GM21381 (cell line): ENCODE data around the gene RABGAP1L.
"Not testable (repeated sequence)": the region's sequence is repeated elsewhere in the genome, so short reads cannot be mapped to it uniquely, and the experiment has no call there.

Experiments
- ATAC-seq: cut with Tn5 transposase; IDR thresholded peaks from one replicate; pipeline ENCODE4 v1.9.1; 2021; ENCODE audit warnings: mild to moderate bottlenecking, moderate library complexity; ENCODE audit not compliant: unreplicated experiment

The RABGAP1L gene

GRCh38 chr1:174159252-174160108 lies at the start of gene RABGAP1L:
RABGAP1L (plus strand) TSS chr1:174159520.
- peak; percentile 64 for ATAC-seq

- ATAC-seq, result no peak
These were observed 49.3 kb upstream of the RABGAP1L start for GRCh38 chr1:174110053-174110452.

DNA sequence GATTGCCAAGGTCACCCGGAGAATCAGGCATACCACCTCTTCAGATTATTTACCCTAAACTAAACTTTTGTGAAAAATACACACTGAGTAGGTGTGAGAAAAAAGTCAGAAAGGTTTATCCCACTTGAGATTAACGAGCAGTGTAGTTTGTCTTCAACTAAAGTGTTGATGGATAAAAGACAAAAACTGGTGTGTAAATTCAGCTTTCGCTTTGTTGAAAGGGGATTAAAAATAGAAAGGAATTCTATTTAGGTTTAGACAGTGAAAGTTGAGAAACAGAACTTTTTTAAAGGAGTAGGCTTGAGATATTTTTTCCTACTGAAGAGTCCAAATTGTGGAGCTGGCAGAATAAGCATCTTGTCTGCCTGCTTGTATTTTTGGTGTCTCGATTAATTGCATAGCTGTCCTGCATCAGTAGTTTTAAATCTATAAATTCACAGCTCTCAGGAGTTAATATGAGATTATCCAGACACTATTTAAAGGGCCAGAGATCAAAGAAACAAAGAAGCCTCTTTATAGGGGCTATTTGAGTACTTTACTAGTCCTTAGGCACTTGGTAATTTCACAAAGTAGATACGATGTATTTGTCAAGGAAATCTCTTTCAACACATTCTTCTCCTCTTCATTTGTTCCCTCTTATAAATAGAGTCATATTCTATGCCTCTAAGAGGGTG lies 46.7 kb upstream of the RABGAP1L start:
- ATAC-seq, result no peak

DNA sequence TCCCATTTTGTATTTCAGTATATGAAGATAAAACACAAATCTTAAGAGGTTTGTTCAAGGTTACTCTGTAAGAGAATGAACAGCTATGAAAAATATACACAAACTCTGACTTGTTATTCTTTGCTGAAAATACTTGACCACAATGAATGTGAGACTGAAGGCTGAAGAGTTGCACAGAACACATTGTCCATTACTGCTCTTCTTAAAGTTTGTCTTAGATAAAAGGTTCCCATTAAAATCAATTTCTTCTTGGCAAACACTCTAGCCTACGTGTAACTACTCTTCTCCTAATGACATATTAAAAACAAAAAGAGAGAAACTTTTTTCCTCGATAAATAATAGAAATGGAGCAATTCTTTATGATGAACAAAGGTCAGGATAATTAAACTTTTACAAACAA lies 45.2 kb upstream of the RABGAP1L start:
- no peak for ATAC-seq

- peak; percentile 72 for ATAC-seq
These were observed 44.4 kb upstream of the RABGAP1L start for GRCh38 chr1:174114788-174115448.

DNA sequence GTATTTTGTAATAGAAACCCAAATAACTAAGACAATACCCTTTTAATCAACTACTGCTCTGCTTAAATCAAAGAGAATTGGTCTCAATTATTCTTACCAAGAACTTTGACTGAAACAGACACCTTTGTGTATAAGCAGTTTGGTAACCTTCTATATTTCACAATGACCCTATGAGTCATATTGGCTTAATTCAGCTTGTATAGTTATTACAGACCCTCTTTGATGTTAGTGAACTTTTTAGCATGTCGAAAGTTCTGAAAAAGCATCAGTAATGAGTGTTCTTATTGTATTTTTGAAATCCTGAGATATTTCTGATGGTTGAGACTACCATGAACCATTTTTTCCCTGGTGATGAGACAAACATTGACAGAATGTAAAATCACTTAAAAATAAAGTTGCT lies 43.3 kb upstream of the RABGAP1L start:
- no peak for ATAC-seq

DNA sequence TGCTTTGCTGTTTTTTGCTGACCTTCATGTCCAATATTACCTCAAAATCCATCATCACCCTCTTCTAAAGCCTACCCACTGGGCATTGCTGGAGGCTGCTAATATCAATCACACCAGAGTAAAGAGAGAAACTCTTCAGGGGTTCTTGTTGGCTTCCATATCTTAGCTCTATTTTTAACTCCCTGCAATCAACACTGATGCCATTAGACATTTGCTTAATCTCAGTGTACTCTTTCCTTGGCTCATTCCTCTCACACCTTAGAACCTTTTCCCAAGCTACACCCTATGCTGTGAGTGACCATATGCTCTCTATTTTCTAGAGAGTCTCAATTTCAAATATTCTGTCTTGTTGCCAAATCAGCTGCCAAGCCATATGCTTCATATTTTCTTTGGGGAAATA lies 40.6 kb upstream of the RABGAP1L start:
- no peak for ATAC-seq

DNA sequence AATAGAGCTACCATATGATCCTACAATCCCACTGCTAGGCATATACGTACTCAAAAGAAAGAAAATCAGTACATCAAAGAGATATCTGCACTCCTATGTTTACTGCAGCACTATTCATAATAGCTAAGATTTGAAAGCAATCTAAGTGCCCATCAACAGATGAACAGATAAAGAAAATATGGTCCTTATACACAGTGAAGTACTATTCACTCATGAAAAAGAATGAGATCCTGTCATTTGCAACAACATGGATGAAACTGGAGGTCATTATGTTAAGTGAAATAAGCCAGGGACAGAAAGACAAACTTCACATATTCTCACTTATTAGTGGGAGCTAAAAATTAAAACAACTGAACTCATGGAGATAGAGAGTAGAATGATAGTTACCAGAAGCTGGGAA lies 37.0 kb upstream of the RABGAP1L start:
- not testable (repeated sequence) for ATAC-seq

GRCh38 chr1:174123843-174124242 lies 35.5 kb upstream of the RABGAP1L start:
- no peak for ATAC-seq

- not testable (repeated sequence) for ATAC-seq
These were observed 32.1 kb upstream of the RABGAP1L start for GRCh38 chr1:174127176-174127575.

DNA sequence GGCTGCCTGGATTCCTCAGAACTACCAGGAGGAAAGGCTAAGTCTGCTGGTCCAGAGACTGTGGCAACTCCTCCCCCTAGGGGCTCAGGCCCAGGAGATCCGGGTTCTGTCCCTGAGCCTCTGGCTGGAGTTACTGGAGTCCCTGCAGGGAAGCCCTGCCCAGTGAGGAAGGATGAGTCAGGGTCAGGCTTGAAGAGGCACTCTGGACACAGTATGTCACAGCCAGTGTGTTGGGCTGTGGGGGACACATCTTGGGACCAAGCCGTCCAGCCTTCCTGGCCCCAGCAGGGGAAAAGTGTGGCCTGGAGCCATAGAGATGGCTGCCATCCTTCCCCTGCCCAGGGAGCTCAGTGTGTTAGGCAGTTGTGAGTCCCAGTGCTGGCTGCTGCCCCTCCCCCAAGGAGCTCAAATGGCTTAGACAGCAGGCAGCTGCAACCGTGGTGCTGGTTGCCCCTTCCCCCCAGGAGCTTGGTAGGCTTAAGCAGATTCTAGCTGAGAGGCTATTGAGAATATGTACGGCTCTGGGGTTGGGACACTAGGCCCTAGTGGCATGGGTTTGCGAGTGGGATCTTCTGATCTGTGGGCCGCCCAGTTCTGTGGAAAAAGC lies 28.2 kb upstream of the RABGAP1L start:
- ATAC-seq, result no peak

GRCh38 chr1:174134003-174134659 lies 25.2 kb upstream of the RABGAP1L start:
- no peak for ATAC-seq

DNA sequence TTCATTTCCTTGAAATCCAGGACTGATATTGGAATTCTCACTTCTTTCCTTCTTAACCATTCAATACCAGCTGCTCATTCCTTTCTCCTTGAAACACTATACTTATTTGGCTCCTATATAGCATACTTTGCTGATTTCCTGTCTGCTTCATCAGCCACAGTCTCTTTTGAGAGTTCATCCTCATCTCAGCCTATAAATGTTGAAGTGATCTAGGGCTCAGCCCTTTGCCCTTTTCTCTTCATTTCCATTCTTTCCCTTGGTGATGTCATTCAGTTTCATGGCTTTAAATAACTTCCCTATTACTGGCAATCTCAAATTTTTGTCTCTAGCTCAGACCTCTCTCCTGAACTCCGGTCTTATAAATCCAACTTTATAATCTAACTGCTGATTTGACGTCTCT lies 24.1 kb upstream of the RABGAP1L start:
- no peak for ATAC-seq

GRCh38 chr1:174136714-174137113 lies 22.6 kb upstream of the RABGAP1L start:
- ATAC-seq, result no peak

GRCh38 chr1:174142836-174143235 lies 16.5 kb upstream of the RABGAP1L start:
- ATAC-seq, result no peak

GRCh38 chr1:174143727-174144396 lies 15.5 kb upstream of the RABGAP1L start:
- not testable (repeated sequence) for ATAC-seq

DNA sequence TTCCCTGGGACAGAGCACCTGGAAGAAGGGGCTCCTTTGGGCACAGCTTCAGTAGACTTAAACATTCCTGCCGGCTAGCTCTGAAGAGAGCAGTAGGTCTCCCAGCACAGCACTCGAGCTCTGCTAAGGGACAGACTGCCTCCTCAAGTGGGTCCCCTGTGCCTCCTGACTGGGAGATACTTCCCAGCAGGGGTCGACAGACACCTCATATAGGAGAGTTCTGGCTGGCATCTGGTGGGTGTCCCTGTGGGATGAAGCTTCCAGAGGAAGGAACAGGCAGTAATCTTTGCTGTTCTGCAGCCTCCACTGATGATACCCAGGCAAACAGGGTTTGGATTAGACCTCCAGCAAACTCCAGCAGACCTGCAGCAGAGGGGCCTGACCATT lies 14.9 kb upstream of the RABGAP1L start:
- ATAC-seq, result not testable (repeated sequence)

- no peak for ATAC-seq
These were observed 10.1 kb upstream of the RABGAP1L start for GRCh38 chr1:174149216-174149615.

DNA sequence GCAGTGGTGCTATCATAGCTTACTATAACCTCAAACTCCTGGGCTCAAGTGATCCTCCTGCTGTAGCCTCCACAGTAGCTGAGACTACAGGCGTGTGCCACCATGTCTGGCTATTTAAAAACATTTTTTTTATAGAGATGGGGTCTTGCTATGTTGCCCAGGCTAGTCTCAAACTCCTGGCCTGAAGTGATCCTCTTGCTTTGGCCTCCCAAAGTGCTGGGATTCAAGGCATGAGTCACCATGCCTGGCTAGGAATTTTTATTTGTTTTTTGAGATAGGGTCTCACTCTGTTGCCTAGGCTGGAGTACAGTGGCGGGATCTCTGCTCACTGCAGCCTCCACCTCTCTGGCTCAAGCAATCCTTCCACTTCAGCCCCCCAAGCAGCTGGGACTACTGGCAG lies 8.8 kb upstream of the RABGAP1L start:
- no peak for ATAC-seq

DNA sequence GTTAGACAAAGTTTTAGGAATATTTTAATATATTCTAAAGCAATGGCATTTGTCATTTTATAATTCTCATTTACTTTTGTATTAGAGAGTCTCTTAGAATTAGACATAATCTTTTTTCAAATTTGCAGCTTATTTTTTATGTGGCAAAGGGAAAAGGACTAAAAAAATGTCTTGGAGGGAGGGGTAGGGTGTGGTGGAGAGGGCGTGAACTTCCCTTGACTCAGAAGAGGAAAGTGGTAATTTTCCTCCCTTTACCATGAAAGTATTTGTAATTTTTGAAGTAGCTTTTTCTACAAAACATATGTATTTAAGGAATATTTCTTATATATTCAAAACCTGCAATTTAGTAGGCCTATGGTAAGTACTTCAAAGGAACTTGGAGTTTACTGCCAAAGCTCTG lies 6.9 kb upstream of the RABGAP1L start:
- no peak for ATAC-seq
